OCI-LY7 (cell line): ENCODE data around the gene STAC3.

ENCODE experiments used
- CTCF ChIP-seq: fragments of 200-600 bp; sonication (generic); conservative IDR thresholded peaks from 2 replicates; pipeline ENCODE4 v1.5.1; 2014; ENCODE audit warnings: mild to moderate bottlenecking, antibody characterized with exemption, low read length, moderate library complexity, mixed read lengths
- EZH2phosphoT487 ChIP-seq: fragments of 200-600 bp; sonication (generic); IDR thresholded peaks from 2 replicates; pipeline ENCODE4 v1.6.1; 2018; ENCODE audit warnings: low read depth, borderline replicate concordance, mild to moderate bottlenecking, mixed run types, antibody characterized with exemption, low read length, moderate library complexity, mixed read lengths

GRCh38 chr12:57261428-57261865, 10.5 kb upstream of the STAC3 start:
- no peak for TF ChIP-seq CTCF
- TF ChIP-seq EZH2phosphoT487 = no peak
